HFFc6 (cell line): ENCODE results near the gene OCIAD1. TPM values are rescaled to one million over a fixed set of nuclear protein-coding genes. Genes with fewer than 3 reads are reported as not detected.

Experiments
- DNase-seq: peaks from one replicate; pipeline ENCODE4 v3.0.0-alpha.2; 2018
- H3K27ac Mint-ChIP-seq: 2 replicates; pipeline ENCODE4 v1.8.0; 2020; ENCODE audit warnings: mild to moderate bottlenecking, mixed read lengths
- H3K27me3 Mint-ChIP-seq: 2 replicates; pipeline ENCODE4 v1.8.0; 2021; ENCODE audit warnings: mild to moderate bottlenecking, moderate library complexity, mixed read lengths; ENCODE audit not compliant: insufficient read depth
- H3K36me3 Mint-ChIP-seq: 2 replicates; pipeline ENCODE4 v1.8.0; 2021; ENCODE audit warnings: low read depth, mixed read lengths
- H3K4me1 Mint-ChIP-seq: 2 replicates; pipeline ENCODE4 v1.8.0; 2020; ENCODE audit warnings: low read depth, mixed read lengths
- H3K4me3 Mint-ChIP-seq: 2 replicates; pipeline ENCODE4 v1.8.0; 2020; ENCODE audit warnings: mild to moderate bottlenecking, moderate library complexity, mixed read lengths
- H3K9me3 Mint-ChIP-seq: 2 replicates; pipeline ENCODE4 v1.8.0; 2020; ENCODE audit warnings: mild to moderate bottlenecking, mixed read lengths
- total RNA-seq, 6 experiments: library from RNA; stranded (reverse); fragmentation: NEBNext Ultra II Directional; extraction: Animal tissue kit (Norgen Biotek cat#: 25700); gene quantifications; 2 replicates in 1 of 6; 3 replicates in 5 of 6; pipeline ENCODE4 v1.2.3, GENCODE V29; 2021
- TF ChIP-seq, protein P1 (sequence below): fragments of 200-600 bp; sonication (generic); IDR thresholded peaks from 2 replicates; pipeline ENCODE4 v1.5.0; 2021; ENCODE audit warnings: antibody characterized with exemption, mild to moderate bottlenecking

Gene OCIAD1
- total RNA-seq, 6 experiments from 2014 or later = 125 to 153 (median 136) TPM

- Mint-ChIP-seq H3K4me1 (peaks cover 33% of the 10 kb centered on the region), H3K27me3 (no peaks in the 10 kb centered on the region; the same call in 1 of the 2 replicates), H3K9me3 (no peaks in the 10 kb centered on the region), H3K27ac (no peak overlapping the region), H3K4me3 (no peak overlapping the region), H3K36me3 (no peaks in the 10 kb centered on the region)
- TF ChIP-seq, protein P1, sequence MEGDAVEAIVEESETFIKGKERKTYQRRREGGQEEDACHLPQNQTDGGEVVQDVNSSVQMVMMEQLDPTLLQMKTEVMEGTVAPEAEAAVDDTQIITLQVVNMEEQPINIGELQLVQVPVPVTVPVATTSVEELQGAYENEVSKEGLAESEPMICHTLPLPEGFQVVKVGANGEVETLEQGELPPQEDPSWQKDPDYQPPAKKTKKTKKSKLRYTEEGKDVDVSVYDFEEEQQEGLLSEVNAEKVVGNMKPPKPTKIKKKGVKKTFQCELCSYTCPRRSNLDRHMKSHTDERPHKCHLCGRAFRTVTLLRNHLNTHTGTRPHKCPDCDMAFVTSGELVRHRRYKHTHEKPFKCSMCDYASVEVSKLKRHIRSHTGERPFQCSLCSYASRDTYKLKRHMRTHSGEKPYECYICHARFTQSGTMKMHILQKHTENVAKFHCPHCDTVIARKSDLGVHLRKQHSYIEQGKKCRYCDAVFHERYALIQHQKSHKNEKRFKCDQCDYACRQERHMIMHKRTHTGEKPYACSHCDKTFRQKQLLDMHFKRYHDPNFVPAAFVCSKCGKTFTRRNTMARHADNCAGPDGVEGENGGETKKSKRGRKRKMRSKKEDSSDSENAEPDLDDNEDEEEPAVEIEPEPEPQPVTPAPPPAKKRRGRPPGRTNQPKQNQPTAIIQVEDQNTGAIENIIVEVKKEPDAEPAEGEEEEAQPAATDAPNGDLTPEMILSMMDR = no peak
- no peak for DNase-seq
Measured at GRCh38 chr4:48899432-48899749, 68.5 kb downstream of the OCIAD1 start.

DNA sequence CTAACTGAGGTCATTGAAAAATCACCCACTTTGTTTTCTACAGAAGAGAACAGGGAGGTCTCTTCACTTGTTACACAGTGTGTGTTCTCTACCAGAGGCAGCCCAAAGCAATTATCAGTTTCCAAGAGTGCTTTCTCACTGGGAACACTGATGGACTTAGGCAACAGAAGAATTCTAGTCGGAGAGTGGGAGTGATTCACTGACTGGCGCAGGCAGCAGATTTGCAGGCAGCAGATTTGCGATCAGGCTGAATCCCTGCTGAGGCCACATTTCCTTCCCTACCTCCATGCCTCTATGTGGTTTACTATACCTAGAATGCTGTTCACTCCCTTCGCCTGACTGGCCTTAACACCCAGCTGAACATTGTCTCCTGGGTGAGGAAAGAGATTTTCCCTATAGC, 69.1 kb downstream of the OCIAD1 start:
- TF ChIP-seq, protein P1 = no peak
- no peak overlapping the region for H3K27ac Mint-ChIP-seq
- no peaks in the 10 kb centered on the region for H3K9me3 Mint-ChIP-seq
- H3K4me1 Mint-ChIP-seq = peaks cover 39% of the 10 kb centered on the region
- H3K4me3 Mint-ChIP-seq = no peak overlapping the region; the same call in 1 of the 2 replicates
- H3K36me3 Mint-ChIP-seq = no peaks in the 10 kb centered on the region
- no peak for DNase-seq
- H3K27me3 Mint-ChIP-seq = no peaks in the 10 kb centered on the region; the same call in 1 of the 2 replicates

- Mint-ChIP-seq H3K4me3 (no peak overlapping the region), H3K27me3 (no peaks in the 10 kb centered on the region; the same call in 1 of the 2 replicates), H3K27ac (no peak overlapping the region), H3K4me1 (peaks cover 48% of the 10 kb centered on the region), H3K36me3 (no peaks in the 10 kb centered on the region), H3K9me3 (no peaks in the 10 kb centered on the region)
- DNase-seq = no peak
- TF ChIP-seq, protein P1 = no peak
Measured at GRCh38 chr4:48901196-48901595, 70.3 kb downstream of the OCIAD1 start.

DNA sequence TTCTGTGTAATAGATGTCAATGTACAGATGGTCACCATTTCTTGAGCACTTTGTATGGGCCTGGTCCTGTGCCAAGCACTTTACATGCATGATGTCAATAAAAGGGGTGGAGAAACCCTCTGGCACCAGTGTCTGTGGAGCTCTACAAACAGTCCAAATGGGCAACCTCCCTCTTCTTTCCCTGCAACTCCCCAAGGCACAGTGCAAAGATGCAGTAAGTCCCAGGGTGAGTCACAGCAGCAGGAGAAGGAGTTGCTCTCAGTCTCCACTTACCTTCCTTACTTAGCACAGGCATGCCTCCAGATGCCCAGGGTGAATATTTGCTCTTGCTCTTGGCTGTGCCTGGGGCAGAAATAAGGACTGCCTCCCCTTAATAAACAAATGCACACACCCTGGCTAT, 71.4 kb downstream of the OCIAD1 start:
- peak; percentile 32 for DNase-seq
- H3K36me3 Mint-ChIP-seq = no peaks in the 10 kb centered on the region

DNA sequence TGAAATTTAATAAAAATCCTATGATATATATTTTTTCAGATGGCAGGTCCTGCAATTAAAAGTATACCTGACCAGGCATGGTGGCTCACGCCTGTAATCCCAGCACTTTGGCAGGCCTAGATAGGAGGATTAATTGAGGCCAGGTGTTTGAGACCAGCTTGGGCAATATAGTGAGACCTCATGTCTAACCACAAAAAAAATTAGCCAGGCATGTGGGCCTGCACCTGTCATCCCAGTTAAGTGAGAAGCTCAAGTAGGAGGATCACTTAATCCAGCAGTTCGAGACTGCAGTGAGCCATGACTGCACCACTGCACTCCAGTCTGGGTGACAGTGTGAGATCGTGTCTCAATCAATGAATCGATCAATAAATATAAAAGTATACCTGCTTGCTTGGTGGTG, 73.2 kb downstream of the OCIAD1 start:
- Mint-ChIP-seq H3K9me3 (no peaks in the 10 kb centered on the region), H3K27me3 (peaks cover 4% of the 10 kb centered on the region; the same call in 1 of the 2 replicates), H3K4me3 (no peak overlapping the region), H3K27ac (no peak overlapping the region), H3K4me1 (peaks cover 55% of the 10 kb centered on the region), H3K36me3 (no peaks in the 10 kb centered on the region)
- TF ChIP-seq, protein P1 = no peak
- no peak for DNase-seq

More for the DNA sequence above, 71.4 kb downstream of the OCIAD1 start:
- Mint-ChIP-seq H3K9me3 (no peaks in the 10 kb centered on the region), H3K27ac (no peak overlapping the region), H3K4me3 (no peak overlapping the region), H3K27me3 (peaks cover 1% of the 10 kb centered on the region; the same call in 1 of the 2 replicates), H3K4me1 (peaks cover 52% of the 10 kb centered on the region)
- TF ChIP-seq, protein P1 = no peak
